Activated T-cell treated with anti-CD3 and anti-CD28 coated beads for 4 hours (primary cell): ENCODE data around the gene ABCA8.
"Not testable (repeated sequence)": the region's sequence is repeated elsewhere in the genome, so short reads cannot be mapped to it uniquely, and the experiment has no call there.

Experiments
- DNase-seq: peaks from one replicate; pipeline ENCODE4 v3.0.0-alpha.2; 2020

ABCA8 gene

GRCh38 chr17:68955181-68955841 is at the start of gene ABCA8:
Gene ABCA8 (minus strand): TSS chr17:68955392. CDS start chr17:68942034, 13,358 bp downstream.
- DNase-seq, result no peak

DNA sequence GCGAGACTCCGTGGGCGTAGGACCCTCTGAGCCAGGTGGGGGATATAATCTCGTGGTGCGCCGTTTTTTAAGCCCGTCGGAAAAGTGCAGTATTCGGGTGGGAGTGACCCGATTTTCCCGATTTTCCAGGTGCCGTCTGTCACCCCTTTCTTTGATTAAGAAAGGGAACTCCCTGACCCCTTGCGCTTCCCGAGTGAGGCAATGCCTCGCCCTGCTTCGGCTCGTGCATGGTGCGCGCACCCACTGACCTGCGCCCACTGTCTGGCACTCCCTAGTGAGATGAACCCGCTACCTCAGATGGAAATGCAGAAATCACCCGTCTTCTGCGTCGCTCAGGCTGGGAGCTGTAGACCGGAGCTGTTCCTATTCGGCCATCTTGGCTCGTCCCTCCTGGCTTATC is 49.6 kb upstream of the ABCA8 start:
- DNase-seq, result not testable (repeated sequence)

- DNase-seq, result not testable (repeated sequence)
These were observed 44.6 kb upstream of the ABCA8 start for GRCh38 chr17:68999743-69000142.

GRCh38 chr17:68993112-68993511 is 37.9 kb upstream of the ABCA8 start:
- DNase-seq, result no peak

DNA sequence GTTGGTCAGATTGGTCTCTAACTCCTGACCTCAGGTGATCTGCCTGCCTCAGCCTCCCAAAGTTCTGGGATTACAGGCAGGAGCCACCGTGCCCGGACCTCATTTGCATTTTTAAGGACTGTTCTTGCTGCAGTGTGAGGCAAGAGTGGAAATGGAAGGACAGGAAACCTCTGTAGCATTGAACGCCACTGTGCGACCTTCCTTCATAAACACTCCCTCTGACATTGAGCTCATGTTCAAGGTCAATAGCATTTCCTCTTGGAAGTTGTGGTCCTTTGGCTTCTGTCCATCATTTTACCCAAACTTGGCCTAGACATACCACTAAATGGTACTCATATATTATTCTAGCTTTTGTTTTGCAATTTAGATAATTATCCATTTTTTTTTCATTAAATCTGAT is 32.8 kb upstream of the ABCA8 start:
- DNase-seq, result no peak

DNA sequence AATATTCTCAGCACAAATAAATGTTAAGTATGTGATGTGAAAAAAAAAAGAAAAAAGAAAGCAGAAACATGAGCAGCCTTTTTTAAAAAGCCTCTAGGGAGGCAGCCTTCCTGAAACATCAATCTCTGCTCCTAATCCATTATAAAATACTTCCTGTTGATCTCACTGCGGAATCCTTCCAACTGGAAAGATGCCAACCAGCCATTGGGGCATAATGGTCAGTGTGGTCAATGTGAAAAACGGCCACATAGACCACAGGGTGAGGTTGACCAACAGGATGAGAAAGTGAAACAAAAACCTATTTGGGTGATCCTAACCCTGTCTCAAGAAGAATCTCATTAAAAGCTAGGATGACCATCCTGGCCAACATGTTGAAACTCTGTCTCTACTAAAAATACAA is 26.1 kb upstream of the ABCA8 start:
- no peak for DNase-seq

DNA sequence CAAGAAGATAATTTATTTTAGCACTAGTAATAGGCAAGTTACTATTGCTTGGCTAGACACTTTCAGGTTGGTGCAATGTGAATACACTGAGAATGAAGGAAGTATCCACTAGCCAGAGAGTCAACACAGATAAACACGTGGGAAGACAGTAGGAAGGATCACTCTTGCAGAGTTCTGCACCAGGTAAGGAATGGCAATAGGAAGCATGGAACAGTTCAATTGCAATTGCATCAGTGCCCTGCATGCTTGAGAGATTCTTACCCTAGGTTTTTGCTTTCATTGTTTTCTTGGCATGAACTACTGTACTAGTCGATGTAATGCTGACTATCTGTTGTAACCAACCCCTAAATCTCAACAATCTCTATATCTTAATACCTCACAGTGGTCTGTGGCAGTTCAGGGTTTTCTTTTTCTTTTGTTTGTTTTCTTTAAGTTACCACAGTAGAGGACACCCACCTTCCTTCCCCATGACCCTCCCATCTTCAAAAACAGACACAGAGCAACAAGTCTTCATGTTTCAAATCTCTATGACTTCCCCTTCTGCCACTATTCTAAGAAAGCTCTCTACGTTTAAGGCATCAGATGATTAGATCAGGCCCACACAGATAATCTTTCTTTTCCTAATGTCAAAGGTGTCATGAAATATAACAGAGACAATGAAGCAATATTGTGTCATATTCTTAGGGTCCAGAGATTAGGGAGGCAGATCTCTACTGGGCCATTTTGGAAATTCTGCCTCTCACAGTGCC is 18.1 kb upstream of the ABCA8 start:
- DNase-seq, result no peak

- DNase-seq, result no peak
These were observed 17.0 kb upstream of the ABCA8 start for GRCh38 chr17:68972119-68972704.

DNA sequence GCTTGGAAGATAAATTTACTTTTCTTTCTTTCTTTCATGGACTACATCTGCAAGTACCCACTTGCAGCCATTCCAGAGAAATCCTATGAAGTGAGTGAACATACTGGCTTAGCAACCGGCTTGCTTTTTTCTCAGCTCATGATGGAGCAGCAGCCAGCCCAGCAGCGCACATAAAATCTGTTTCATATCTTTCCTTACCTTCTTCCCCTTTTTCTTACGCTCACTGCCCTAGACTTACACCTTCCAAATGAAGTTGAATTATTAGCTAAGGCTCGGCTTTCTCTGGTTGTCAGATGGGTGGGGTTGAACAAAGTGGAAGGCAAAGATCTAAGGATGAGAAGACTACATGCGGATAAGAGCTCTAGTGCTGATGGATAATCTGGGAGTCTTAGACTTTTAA is 13.9 kb upstream of the ABCA8 start:
- DNase-seq, result no peak

- no peak for DNase-seq
These were observed 8.8 kb upstream of the ABCA8 start for GRCh38 chr17:68963958-68964357.

GRCh38 chr17:68961214-68961882 is 6.2 kb upstream of the ABCA8 start:
- DNase-seq, result no peak

DNA sequence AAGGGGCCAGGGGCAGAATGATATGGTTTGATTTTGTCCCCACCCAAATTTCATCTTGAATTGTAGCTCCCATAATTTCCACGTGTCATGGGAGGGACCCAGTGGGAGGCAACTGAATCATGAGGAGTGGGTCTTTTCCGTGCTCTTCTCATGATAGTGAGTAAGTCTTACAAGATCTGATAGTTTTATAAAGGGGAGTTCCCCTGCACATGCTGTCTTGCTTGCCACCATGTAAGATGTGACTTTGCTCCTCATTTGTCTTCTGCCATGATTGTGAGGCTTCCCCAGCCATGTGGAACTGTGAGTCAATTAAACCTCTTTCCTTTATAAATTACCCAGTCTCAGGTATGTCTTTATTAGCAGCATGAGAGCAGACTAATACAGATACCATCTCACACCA is 3.9 kb upstream of the ABCA8 start:
- not testable (repeated sequence) for DNase-seq

GRCh38 chr17:68957944-68958343 is 2.8 kb upstream of the ABCA8 start:
- DNase-seq, result no peak

GRCh38 chr17:68954146-68954896 is 871 bp downstream of the ABCA8 start:
- DNase-seq, result no peak

DNA sequence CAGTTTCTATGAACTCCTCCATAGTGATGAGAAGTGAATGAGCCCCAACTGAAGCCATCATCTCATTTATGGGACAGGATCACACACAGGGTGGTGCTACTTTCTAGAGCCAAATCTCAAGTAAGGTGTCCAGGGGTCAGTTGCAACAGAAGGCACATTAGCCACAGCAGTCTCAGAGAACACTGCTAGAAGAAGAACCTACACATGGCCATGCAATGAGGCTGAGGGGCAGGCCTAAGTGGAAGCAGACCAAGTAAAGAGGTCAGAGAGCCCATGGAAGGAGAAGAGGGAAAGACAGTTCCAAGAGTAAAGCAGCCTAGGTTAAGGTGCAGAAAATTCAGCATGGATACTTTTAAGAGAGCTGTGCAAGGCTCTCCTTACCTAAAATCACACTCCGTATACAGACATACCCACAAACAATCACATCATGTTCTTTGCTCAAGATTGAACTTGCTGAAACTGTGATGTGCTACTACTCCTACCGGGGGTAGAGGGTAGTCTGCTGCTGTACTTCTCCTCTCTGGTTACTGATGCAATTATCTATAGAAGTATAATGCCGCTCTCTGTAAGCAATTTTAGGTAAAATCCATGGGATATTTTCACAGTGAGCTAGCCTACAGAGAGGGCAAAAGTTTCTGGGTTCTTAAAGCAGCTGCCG is 1.7 kb downstream of the ABCA8 start:
- no peak for DNase-seq

- DNase-seq, result no peak
These were observed 4.5 kb downstream of the ABCA8 start for GRCh38 chr17:68950725-68951124.

DNA sequence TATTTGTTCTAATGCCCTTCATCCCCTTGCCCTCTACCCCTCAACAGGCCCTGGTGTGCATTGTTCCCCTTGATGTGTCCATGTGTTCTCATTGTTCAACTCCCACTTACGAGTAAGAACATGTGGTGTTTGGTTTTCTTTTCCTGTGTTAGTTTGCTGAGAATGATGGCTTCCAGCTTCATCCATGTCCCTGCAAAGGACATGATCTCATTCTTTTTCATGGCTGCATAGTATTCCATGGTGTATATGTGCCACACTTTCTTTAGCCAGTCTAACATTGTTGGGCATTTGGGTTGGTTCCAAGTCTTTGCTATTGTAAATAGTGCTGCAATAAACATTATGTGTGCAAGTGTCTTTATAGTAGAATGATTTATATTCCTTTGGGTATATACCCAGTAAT is 7.3 kb downstream of the ABCA8 start:
- DNase-seq, result not testable (repeated sequence)

DNA sequence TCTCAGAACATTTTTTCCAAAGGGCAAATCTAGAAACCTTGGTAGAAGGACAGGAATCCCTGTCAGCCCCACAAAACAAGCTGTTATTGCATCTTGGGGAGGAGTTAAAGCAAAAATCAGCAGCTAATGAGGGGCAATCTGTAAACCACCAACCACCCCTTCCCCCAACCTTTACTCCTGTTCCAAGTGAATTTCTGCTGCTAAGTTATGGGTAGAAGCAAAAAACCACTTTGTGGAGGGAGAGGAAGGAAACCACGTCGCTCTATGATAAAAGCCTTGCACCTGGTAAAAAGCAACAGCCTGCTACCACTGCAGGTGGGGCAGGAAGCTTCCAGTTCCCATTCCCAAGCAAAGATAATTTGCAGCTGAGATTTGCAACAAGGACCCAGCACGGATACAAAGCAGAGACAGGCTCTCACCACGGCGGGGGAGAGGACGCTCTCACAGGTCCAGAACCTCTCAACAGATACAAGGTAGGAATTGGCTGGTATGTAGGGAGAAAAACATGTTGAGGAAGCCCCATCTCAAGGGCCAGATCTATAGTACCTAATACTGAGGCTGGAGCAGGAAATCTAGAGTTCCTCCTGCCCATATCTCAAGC is 10.7 kb downstream of the ABCA8 start:
- DNase-seq, result no peak

DNA sequence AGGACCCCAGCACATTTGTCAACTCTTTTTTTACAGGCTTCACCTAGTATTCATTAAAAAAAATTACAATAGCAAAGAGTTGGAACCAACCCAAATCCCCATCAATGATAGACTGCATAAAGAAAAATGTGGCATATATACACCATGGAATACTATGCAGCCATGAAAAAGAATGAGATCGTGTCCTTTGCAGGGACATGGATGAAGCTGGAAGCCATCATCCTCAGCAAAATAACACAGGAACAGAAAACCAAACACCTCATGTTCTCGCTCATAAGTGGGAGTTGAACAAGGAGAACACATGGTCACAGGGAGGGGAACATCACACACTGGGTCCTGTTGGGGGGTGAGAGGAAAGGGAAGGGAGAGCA is 11.4 kb downstream of the ABCA8 start:
- DNase-seq, result not testable (repeated sequence)

- no peak for DNase-seq
These were observed 11.9 kb downstream of the ABCA8 start for GRCh38 chr17:68943123-68943811.

DNA sequence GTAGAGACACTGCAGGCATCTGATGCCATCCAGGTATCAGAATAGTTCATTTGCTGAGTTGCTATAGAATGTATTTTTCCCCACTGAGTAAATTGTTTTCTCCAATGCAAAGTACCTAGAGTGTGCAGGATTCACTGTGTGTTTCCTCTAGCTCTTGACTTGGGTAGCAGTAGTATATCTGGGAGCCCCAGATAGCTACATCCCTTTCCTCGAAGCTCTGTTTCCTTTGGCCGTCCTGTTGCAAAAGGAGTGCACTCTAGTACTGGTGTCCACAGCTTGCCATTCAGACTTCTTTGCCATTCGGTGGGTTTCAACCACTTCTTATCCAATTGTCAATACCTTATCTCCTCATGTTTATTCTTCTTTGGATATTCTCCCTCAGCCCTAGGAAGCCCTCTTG is 12.8 kb downstream of the ABCA8 start:
- no peak for DNase-seq
